GM23248 (cell line): ENCODE data around the gene CUL1. TPM values are rescaled to one million over a fixed set of nuclear protein-coding genes. Genes with fewer than 3 reads are reported as not detected.
A peak's percentile ranks its signal among the peaks of the same experiment; 100 is the strongest.

Source experiments
- DNase-seq: peaks from one replicate; pipeline ENCODE4 v3.0.0-alpha.2; 2015
- H2AFZ ChIP-seq: fragments of 200-600 bp; sonication (generic); 2 replicates; pipeline ENCODE4 v1.6.1; 2016; ENCODE audit warnings: antibody characterized with exemption
- H3F3A ChIP-seq: fragments of 200-600 bp; sonication (generic); 2 replicates; pipeline ENCODE4 v1.6.1; 2016; ENCODE audit warnings: mild to moderate bottlenecking, antibody characterized with exemption, mixed run types; ENCODE audit not compliant: insufficient read depth
- H3K27ac ChIP-seq: fragments of 200-600 bp; sonication (generic); 2 replicates; pipeline ENCODE4 v1.5.1; 2016; ENCODE audit warnings: mild to moderate bottlenecking
- H3K27me3 ChIP-seq: fragments of 200-600 bp; sonication (generic); replicated peaks from 2 replicates; pipeline ENCODE4 v1.6.1; 2016; ENCODE audit warnings: mild to moderate bottlenecking; ENCODE audit not compliant: insufficient read depth
- H3K36me3 ChIP-seq: fragments of 200-600 bp; sonication (generic); 2 replicates; pipeline ENCODE4 v1.6.1; 2016; ENCODE audit warnings: low read depth, mild to moderate bottlenecking
- H3K4me1 ChIP-seq: fragments of 200-600 bp; sonication (generic); 2 replicates; pipeline ENCODE4 v1.6.1; 2016; ENCODE audit warnings: mild to moderate bottlenecking; ENCODE audit not compliant: insufficient read depth
- H3K4me2 ChIP-seq: fragments of 200-600 bp; sonication (generic); one replicate; pipeline ENCODE4 v1.6.1; 2016; ENCODE audit warnings: mild to moderate bottlenecking; ENCODE audit not compliant: unreplicated experiment
- H3K4me3 ChIP-seq: fragments of 200-600 bp; sonication (generic); 2 replicates; pipeline ENCODE4 v1.5.1; 2016; ENCODE audit warnings: mild to moderate bottlenecking
- H3K79me2 ChIP-seq: fragments of 200-600 bp; sonication (generic); 2 replicates; pipeline ENCODE4 v1.6.1; 2016; ENCODE audit warnings: mild to moderate bottlenecking; ENCODE audit not compliant: insufficient read depth
- H3K9ac ChIP-seq: fragments of 200-600 bp; sonication (generic); 2 replicates; pipeline ENCODE4 v1.6.1; 2016; ENCODE audit warnings: mild to moderate bottlenecking
- H3K9me2 ChIP-seq: fragments of 200-600 bp; sonication (generic); 2 replicates; pipeline ENCODE4 v1.6.1; 2016; ENCODE audit warnings: mixed run types, mild to moderate bottlenecking, moderate library complexity; ENCODE audit not compliant: insufficient read depth
- H3K9me3 ChIP-seq: fragments of 200-600 bp; sonication (generic); one replicate; pipeline ENCODE4 v1.6.1; 2017; ENCODE audit warnings: low read depth
- H4K20me1 ChIP-seq: fragments of 200-600 bp; sonication (generic); 2 replicates; pipeline ENCODE4 v1.6.0; 2016; ENCODE audit not compliant: insufficient read depth
- EZH2 ChIP-seq: fragments of 200-600 bp; sonication (generic); IDR thresholded peaks from 2 replicates; pipeline ENCODE4 v1.6.1; 2018; ENCODE audit warnings: antibody characterized with exemption, mild to moderate bottlenecking; ENCODE audit not compliant: insufficient read depth, poor library complexity, severe bottlenecking
- EZH2phosphoT487 ChIP-seq: fragments of 200-600 bp; sonication (generic); IDR thresholded peaks from 2 replicates; pipeline ENCODE4 v1.6.1; 2018; ENCODE audit warnings: antibody characterized with exemption, moderate library complexity, mild to moderate bottlenecking, low read depth; ENCODE audit not compliant: insufficient read depth
- WGBS, 2 experiments: methylation state at CpG; one replicate each; pipeline ENCODE4 v1.1.6; 2015 to 2017; ENCODE audit warnings: low lambda C conversion rate in 2 of 2, low coverage in 1 of 2; ENCODE audit errors: missing lambda C conversion rate in 2 of 2; 5-methylcytosine and 5-hydroxymethylcytosine counted together
- in situ Hi-C: fragments of 300-500 bp; cut with MboI; formaldehyde crosslinking; loops from 2 replicates; pipeline ENCODE4 v1.15.0; 2020
- polyA plus RNA-seq: library from polyadenylated mRNA; unstranded; fragments of >200 nt; fragmentation: Nextera tagmentation; extraction: Ambion mirVana; gene quantifications from 2 replicates; pipeline ENCODE4 v1.2.1, GENCODE V29; 2016
- total RNA-seq: library from RNA; depleted of rRNA; stranded (reverse); fragments of >200 nt; shearing (Covaris generic); gene quantifications from 2 replicates; pipeline ENCODE4 v1.2.3, GENCODE V29; 2014

Gene CUL1
- total and polyA plus RNA-seq, 2 experiments from 2014 or later, result 49.1 to 52.6 TPM

GRCh38 chr7:148661471-148661870 lies 37.2 kb upstream of the CUL1 start:
- Histone ChIP-seq H3K4me2 (no peak overlapping the region), H3K27ac (no peak overlapping the region), H3K36me3 (no peaks in the 10 kb centered on the region), H3K4me3 (no peak overlapping the region), H3K4me1 (no peaks in the 10 kb centered on the region), H3K9ac (no peak overlapping the region), H3K9me3 (no peaks in the 10 kb centered on the region), H4K20me1 (no peaks in the 10 kb centered on the region), H3F3A (no peaks in the 10 kb centered on the region), H3K27me3 (0 out of 2 replicates have a peak, but pooled peaks cover 5% of the 10 kb centered on the region), H3K79me2 (no peaks in the 10 kb centered on the region), H3K9me2 (no peaks in the 10 kb centered on the region), H2AFZ (no peak overlapping the region)
- WGBS, 2 experiments, result 34 to 42% methylated on average over 2 of the region's 2 CpGs
- in situ Hi-C loops, result no loop called here
- DNase-seq, result no peak
- TF ChIP-seq EZH2 (no peak), EZH2phosphoT487 (no peak)

GRCh38 chr7:148662646-148663045 lies 36.1 kb upstream of the CUL1 start:
- Histone ChIP-seq H3F3A (no peaks in the 10 kb centered on the region), H3K36me3 (no peaks in the 10 kb centered on the region), H2AFZ (no peak overlapping the region), H3K79me2 (no peaks in the 10 kb centered on the region), H3K9me2 (no peaks in the 10 kb centered on the region), H3K4me1 (no peaks in the 10 kb centered on the region), H3K4me2 (no peak overlapping the region), H4K20me1 (no peaks in the 10 kb centered on the region), H3K9ac (no peak overlapping the region), H3K27ac (no peak overlapping the region), H3K9me3 (no peaks in the 10 kb centered on the region), H3K4me3 (no peak overlapping the region), H3K27me3 (0 out of 2 replicates have a peak, but pooled peaks cover 5% of the 10 kb centered on the region)
- no peak for DNase-seq
- in situ Hi-C loops, result no loop called here
- no peak for TF ChIP-seq EZH2phosphoT487
- no peak for TF ChIP-seq EZH2
- WGBS, 2 experiments, result 14 to 23% methylated on average over 3 of the region's 3 CpGs

- Histone ChIP-seq H3K4me2 (no peak overlapping the region), H3K9me3 (no peaks in the 10 kb centered on the region)
- 3 to 6% methylated on average over 6 of the region's 6 CpGs for WGBS, 2 experiments
Measured at GRCh38 chr7:148664324-148664723, 34.4 kb upstream of the CUL1 start.

GRCh38 chr7:148665221-148665620 lies 33.5 kb upstream of the CUL1 start:
- Histone ChIP-seq H3K79me2 (no peaks in the 10 kb centered on the region), H3K4me3 (no peak overlapping the region), H3F3A (no peaks in the 10 kb centered on the region), H3K4me2 (no peak overlapping the region), H3K36me3 (no peaks in the 10 kb centered on the region), H3K9me3 (no peaks in the 10 kb centered on the region), H2AFZ (no peak overlapping the region), H3K27me3 (no peaks in the 10 kb centered on the region), H3K27ac (no peak overlapping the region), H3K9ac (no peak overlapping the region), H4K20me1 (no peaks in the 10 kb centered on the region), H3K9me2 (no peaks in the 10 kb centered on the region), H3K4me1 (no peaks in the 10 kb centered on the region)
- TF ChIP-seq EZH2 (no peak), EZH2phosphoT487 (no peak)
- DNase-seq, result no peak
- WGBS, 2 experiments, result 34 to 39% methylated on average over 4 of the region's 4 CpGs
- in situ Hi-C loops, result no loop called here

More at GRCh38 chr7:148664324-148664723, 34.4 kb upstream of the CUL1 start:
- no peaks in the 10 kb centered on the region for H3F3A ChIP-seq
- no peak overlapping the region for H3K9ac ChIP-seq
- in situ Hi-C loops, result no loop called here
- peak; percentile 48 for DNase-seq
- H2AFZ ChIP-seq, result no peak overlapping the region
- no peaks in the 10 kb centered on the region for H3K79me2 ChIP-seq
- no peaks in the 10 kb centered on the region for H4K20me1 ChIP-seq
- H3K27me3 ChIP-seq, result no peaks in the 10 kb centered on the region
- TF ChIP-seq EZH2, result no peak
- no peak for TF ChIP-seq EZH2phosphoT487
- H3K4me1 ChIP-seq, result no peaks in the 10 kb centered on the region
- H3K27ac ChIP-seq, result no peak overlapping the region
- no peaks in the 10 kb centered on the region for H3K9me2 ChIP-seq
- no peaks in the 10 kb centered on the region for H3K36me3 ChIP-seq
- no peak overlapping the region for H3K4me3 ChIP-seq

- H3K79me2 ChIP-seq, result no peaks in the 10 kb centered on the region
- H4K20me1 ChIP-seq, result no peaks in the 10 kb centered on the region
- no peak overlapping the region for H2AFZ ChIP-seq
- H3F3A ChIP-seq, result no peaks in the 10 kb centered on the region
- H3K4me2 ChIP-seq, result no peak overlapping the region
- H3K4me1 ChIP-seq, result no peaks in the 10 kb centered on the region
- TF ChIP-seq EZH2 (no peak), EZH2phosphoT487 (no peak)
- WGBS, 2 experiments, result 40 to 48% methylated on average over 3 of the region's 3 CpGs
- no peak overlapping the region for H3K27ac ChIP-seq
- in situ Hi-C loops, result no loop called here
- H3K9me2 ChIP-seq, result no peaks in the 10 kb centered on the region
- no peak for DNase-seq
- H3K4me3 ChIP-seq, result no peak overlapping the region
- H3K36me3 ChIP-seq, result no peaks in the 10 kb centered on the region
- H3K9ac ChIP-seq, result no peak overlapping the region
- no peaks in the 10 kb centered on the region for H3K27me3 ChIP-seq
- no peaks in the 10 kb centered on the region for H3K9me3 ChIP-seq
Measured at GRCh38 chr7:148669927-148670326, 28.8 kb upstream of the CUL1 start.
